HG03159 (cell line): ENCODE results near the gene PRKAG2.

Source experiments
- ATAC-seq: cut with Tn5 transposase; IDR thresholded peaks from one replicate; pipeline ENCODE4 v1.9.1; 2021; ENCODE audit warnings: mild to moderate bottlenecking, moderate library complexity; ENCODE audit not compliant: unreplicated experiment

PRKAG2 gene

DNA sequence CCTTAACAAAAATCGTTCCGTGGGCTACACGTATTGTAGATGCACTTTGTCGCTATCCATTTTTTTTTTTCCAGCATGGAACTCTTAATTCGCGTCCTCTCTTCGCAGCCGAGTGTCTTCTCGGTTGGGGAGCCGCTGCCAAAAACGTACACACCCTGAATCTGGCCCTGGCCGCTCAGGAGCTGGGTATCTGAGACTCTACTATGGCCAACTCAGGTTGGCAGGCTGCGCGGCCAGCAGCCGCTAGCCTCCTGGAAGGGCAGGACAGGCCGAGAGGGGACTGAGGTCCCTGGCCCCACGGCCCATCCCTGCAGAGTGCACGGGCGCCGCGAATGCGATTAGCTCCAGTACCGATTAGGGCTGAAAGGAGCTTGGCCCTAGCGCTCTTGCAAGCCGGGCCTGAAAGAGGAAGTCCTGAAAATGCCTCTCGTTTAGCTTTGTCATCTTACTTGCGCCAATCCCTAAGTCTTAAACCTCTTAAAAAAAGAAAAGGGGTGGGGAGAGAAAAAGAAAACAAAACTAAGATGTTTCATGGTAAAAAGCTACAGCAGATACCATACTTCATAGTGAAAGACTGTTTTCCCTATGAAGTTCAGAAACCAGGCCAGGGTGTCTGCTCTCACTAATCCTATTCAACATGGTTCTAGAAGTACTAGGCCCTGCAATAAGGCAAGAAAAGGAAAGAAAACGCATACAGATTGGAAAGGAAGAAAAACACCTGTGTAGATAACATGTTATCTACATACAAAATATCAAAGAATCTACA lies 244.0 kb downstream of the PRKAG2 start:
- peak; percentile 66 for ATAC-seq

DNA sequence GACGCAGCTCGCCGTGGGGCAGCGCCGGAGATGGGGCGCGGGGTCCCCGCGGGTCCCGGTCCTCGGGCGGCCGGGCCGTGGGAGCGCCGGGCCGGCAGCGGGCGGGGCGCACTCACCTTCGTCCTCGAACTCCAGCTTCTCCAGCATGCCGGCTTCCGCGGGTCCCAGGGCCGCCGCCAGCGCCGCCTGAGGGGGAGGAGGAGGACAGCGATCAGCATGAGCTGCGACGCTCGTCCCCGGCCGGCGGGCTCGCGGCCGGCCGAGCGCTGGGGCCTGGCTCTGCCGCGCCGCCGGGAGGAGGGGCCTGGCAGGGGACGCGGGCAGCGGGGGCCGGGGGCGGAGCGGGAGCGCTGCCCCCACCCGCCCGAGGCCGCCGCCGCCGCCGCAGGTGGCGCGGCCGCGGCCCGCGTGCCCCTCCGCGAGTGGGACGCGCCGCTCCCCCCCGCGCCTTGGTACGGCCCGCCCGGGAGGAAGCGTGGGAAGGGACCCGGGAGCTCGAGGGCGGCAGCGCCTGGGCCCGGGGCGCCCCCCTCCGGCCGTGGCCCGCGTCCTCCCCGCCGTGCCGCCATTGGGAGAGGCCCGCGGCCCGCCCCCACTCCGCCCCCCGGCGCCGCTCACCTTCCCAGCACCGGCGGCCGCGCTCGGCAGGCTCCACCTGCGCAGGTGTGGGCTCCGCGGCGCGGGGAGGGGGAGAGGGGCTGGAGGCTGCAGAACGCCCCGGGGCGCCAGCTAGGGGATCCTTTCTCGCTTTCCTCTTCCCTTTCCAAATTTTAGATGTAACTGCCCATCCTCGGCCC lies 244.8 kb downstream of the PRKAG2 start:
- ATAC-seq: peak; percentile 67

GRCh38 chr7:151631570-151631952 lies 245.4 kb downstream of the PRKAG2 start:
- ATAC-seq: peak; percentile 33

DNA sequence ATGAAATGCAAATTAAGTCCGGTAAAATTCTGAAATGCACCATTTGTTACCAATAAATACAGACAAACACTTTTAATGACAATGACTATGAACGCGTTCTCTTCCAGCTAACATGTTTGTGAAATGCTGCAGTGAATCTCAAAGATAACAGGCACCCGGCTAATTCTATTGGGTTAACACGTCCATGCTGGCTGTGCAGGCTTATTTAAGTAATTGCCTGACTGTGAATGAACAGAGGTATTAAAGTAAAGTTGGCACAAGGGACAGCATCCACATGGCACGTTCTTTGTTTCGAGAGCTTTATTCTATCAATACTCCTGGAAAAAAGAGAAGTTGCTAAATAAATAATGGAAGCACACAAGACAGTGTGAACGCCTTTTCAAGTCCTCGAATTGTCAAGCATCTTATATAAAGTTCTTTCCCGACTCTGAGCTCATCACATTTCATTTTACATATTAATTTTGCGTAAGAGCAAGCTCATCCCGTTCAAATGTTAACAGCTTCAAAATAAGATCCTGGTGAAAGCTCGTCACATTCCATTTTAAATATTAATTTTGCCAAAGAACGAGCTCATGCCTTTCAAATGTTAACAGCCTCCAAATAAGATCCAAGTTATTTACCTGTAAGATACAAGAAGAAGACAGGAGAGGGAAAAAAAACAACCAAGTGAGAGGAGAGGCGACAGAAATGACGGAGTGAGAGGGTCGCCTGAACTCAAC lies 245.9 kb downstream of the PRKAG2 start:
- ATAC-seq: no peak

- ATAC-seq: no peak
These were observed 246.6 kb downstream of the PRKAG2 start for GRCh38 chr7:151630358-151630757.

DNA sequence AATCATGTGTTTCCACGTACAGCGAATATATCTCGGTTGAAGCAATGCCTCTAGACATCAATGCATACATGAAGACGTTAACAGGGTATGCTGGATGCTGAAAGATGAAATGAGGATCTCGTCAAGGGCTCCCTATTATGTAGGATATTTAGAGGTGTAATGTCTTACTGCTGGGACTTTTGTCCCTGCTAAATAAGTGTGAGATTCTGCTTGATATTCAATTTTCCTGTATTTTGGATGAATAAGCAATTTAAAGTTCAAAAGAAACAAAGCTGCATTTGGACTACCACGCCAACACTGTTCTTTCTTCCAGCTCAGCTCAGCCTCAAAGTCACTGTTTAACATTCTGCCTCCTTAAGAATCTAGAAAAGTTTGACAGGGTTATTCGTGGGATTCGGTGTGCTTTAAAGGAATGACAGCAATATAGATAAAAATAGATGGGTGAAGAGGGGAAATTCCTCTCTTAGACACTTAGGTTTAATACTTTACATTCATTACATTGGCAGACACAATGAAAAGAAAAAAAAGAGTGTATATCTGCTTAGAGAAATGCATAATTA lies 247.1 kb downstream of the PRKAG2 start:
- no peak for ATAC-seq

DNA sequence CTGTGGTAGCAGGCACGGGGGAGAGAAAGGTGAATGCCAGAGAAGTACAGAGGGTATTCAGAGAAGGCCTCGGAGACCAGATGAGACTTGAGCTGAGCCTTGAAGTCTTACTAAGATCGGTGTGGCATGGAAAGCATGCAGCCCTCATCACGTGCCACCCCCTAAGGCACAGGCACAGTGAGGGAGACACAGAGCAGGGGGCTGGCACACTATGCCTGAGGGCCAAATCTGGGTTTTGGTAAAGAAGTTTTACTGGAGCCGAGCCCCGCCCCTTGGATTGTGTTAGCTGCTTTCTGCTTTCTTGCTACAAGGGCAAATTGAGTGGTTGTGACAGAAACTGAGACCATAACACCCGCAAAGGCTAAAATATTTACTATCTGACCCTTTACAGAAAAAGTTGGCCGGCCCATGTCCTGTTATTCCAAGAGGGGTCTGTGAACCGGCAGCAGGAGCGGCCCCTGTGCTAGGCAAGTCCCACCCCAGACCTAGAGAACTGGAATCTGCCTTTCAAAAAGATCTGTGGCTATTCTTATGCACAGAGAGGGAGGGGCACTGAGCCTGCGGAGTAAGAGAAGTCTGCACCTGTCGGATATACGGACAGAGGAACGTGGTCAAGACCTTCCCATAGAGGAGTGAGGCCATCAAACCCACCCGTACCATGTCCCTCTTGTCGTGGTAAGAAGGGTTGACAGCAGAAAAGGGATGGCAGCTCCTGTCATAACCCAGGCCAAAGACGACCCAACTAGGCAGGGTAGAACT lies 247.9 kb downstream of the PRKAG2 start:
- no peak for ATAC-seq

GRCh38 chr7:151626422-151627115 lies 250.3 kb downstream of the PRKAG2 start:
- ATAC-seq: no peak

DNA sequence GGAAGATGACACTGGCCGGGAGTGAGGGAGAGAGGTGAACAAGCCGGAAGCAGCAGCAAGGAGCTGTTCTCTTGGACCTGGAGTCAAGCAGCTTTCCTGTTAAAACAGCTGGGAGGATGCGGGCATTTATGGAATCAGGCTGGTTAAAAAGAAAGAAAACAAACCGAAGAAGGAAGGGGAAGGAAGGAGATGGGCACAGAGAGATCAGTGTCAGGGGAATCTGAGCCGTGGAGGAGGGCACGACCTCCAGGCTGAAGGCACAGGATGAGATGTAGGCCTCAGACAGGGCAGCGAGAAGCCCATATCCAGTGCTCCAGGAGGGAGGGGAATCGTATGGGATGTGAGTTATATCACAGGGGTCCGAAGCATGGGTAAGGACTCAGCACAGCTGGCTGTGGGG lies 251.3 kb downstream of the PRKAG2 start:
- ATAC-seq: no peak

DNA sequence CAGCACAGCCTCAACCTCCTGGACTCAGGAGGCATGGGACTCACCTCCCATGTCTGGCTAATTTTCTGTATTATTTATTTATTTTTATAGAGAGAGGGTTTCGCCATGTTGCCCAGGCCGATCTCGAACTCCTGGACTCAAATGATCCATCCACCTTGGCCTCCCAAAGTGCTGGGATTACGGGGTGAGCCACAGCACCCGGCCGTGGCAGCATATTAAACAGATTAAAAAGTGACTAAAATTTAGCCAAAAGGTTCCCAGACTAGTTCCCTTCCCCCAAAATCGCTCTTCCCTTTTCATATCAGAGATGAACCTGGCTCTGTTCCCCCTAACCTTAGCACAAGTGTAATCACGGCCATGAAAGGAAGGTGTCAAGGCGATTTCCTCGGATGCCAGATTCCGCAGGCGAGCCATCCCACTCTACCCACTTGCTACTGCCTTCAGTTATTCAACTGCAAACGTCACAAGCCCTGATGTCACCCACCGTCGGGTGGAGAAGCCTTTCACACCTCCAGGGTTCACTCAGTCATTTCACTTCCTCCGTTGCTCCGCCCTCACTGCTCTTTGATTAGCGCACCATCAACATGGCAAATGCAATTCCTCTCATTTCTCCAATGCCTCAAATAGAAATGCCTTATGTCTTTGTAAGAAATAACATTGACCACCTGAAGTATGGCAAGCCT lies 252.5 kb downstream of the PRKAG2 start:
- no peak for ATAC-seq

DNA sequence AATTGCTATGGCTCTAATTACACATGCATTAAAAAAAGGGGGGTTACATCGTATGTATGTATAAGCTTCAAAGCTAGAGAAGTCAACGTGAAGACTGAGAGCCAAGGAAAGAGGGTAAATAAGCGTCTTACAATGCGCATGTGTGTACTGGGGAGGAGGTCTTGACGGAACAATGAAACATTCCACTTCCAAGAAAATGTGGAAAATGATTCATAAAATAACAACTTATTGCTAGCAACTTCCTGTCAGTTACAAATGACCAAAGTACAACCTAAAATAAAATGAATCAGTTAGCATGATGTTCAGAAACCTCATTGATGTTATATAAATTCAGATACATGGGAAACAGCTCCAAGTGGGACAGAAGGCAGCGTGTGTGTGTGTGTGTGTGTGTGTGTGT lies 253.1 kb downstream of the PRKAG2 start:
- no peak for ATAC-seq

DNA sequence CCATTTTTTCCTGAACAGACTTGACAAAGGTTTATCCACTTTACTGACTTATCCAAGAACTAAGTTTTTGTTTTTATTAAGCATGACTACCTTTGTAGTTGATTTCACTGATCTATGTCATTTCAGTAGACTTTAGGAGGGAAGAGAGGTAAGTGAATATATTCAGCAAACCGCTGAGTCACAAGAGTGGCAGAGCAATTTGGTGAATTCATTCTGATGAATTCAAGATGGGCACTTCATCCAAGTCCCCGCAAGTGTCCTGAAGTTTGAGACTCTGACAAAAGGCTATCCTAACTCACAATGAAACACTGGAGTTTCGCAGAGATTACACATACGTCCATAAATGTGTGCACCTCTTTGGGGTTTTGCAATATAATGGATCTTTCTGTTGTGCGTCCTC lies 255.0 kb downstream of the PRKAG2 start:
- no peak for ATAC-seq

DNA sequence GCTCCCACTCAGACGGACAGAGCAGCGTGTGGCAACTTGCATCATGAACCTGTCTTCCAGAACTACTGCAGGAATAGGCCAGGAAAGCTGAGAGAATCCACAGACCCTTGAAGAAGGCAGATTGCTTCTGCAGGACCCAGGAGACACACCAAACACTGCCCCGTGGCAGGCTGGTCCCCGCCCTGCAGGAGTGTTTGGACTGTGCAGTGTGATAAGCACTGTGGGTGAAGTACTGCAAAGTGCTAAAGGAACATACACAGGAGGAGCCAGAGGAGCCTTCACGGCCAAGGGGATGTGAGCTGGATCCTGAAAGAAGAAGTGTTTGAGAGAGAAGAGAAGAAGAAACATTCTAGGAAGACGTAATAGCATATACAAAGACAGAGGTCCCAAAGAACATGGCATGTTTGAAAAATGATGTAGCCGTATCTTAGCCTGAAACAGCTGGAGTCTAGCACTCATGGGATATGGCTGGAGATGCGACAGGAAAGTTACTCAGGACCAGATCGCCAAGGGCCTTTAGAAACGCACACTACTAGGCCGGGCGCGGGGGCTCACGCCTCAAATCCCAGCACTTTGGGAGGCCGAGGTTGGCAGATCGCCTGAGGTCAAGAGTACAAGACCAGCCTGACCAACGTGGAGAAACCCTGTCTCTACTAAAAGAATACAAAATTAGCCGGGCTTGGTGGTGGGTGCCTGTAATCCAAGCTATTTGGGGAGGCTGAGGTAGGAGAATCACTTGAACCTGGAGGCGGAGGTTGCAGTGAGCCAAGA lies 260.3 kb downstream of the PRKAG2 start:
- no peak for ATAC-seq

DNA sequence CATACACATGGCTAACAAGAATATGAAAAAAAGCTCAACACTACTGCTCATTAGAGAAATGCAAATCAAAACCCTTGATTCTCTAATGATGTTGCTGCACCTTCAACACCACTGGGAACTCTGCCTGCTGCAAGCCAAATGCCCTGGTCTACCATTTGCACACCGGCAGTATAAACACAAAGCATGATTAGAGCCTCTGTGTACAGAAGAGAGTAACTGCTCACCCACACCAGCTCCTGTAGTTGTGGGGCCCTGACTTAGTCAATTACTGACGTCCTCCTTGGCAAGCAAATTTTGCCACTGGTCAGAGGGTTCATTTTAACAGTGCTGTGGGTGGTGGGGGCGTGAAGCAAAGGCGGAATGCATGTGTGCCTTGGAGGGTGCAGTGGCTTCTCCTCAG lies 261.1 kb downstream of the PRKAG2 start:
- ATAC-seq: no peak

- no peak for ATAC-seq
These were observed 261.9 kb downstream of the PRKAG2 start for GRCh38 chr7:151615058-151615457.

DNA sequence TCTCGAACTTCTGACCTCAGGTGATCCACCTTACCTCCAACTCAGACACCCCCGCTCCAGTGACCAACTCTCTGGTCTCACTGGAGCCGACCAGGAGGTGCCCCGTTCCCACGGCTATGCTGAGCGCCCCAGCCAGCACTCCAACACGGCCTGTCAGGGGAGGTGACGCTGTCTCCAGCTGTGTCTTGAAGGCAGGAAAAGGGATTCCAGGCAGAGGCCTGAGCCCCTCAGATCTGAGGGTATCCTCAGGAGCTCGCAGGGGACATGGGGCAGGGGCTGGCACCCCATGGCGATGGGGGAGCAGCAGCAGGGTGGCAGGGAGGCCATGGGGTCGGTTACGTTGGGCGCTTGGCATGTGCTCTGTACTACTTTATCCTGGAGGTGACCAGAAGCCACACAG lies 262.9 kb downstream of the PRKAG2 start:
- no peak for ATAC-seq

- no peak for ATAC-seq
These were observed 265.0 kb downstream of the PRKAG2 start for GRCh38 chr7:151611878-151612277.

- ATAC-seq: no peak
These were observed 265.9 kb downstream of the PRKAG2 start for GRCh38 chr7:151611041-151611440.
